Left ventricle myocardium inferior (tissue), 1 donor: ENCODE results near the gene TBC1D3B. TPM values are rescaled to one million over a fixed set of nuclear protein-coding genes. Genes with fewer than 3 reads are reported as not detected.
A peak's percentile ranks its signal among the peaks of the same experiment; 100 is the strongest.

Source experiments
- DNase-seq: peaks from one replicate; pipeline ENCODE4 v3.0.0-alpha.2; 2020
- H3K27ac ChIP-seq: fragments of 200-600 bp; replicated peaks from 2 replicates; pipeline ENCODE4 v1.8.0; 2021
- H3K27me3 ChIP-seq: fragments of 200-600 bp; 2 replicates; pipeline ENCODE4 v1.8.0; 2021; ENCODE audit warnings: low read depth
- H3K36me3 ChIP-seq: fragments of 200-600 bp; 2 replicates; pipeline ENCODE4 v1.8.0; 2021
- H3K4me1 ChIP-seq: fragments of 200-600 bp; 2 replicates; pipeline ENCODE4 v1.8.0; 2021
- H3K4me3 ChIP-seq: fragments of 200-600 bp; 2 replicates; pipeline ENCODE4 v1.8.0; 2021; ENCODE audit warnings: mild to moderate bottlenecking, moderate library complexity
- H3K9me3 ChIP-seq: fragments of 200-600 bp; replicated peaks from 2 replicates; pipeline ENCODE4 v1.8.0; 2021
- intact Hi-C: fragments of 100-400 bp; cut with micrococcal nuclease; formaldehyde crosslinking; loops from one replicate; pipeline ENCODE4 v1.11.0; 2022
- total RNA-seq: library from RNA; stranded (reverse); fragmentation: NEBNext Ultra II Directional; extraction: Animal tissue kit (Norgen Biotek cat#: 25700); gene quantifications from one replicate; pipeline ENCODE4 v1.2.1, GENCODE V29; 2021
- TF ChIP-seq, protein P1 (sequence below): fragments of 200-600 bp; IDR thresholded peaks from 2 replicates; pipeline ENCODE4 v1.8.0; 2021; ENCODE audit warnings: antibody characterized with exemption, mild to moderate bottlenecking, borderline replicate concordance
- donor health status: DM: no; HTN: yes; CAD: no; lungs with severe emphysema.

The TBC1D3B gene
- total RNA-seq, 1 donor from 2014 or later, result 3.4 TPM

GRCh38 chr17:36151891-36152638 is 24.4 kb downstream of the TBC1D3B start:
- Histone ChIP-seq H3K4me3 (no peak overlapping the region), H3K27ac (no peak overlapping the region), H3K4me1 (no peaks in the 10 kb centered on the region), H3K27me3 (peaks cover 66% of the 10 kb centered on the region), H3K36me3 (no peaks in the 10 kb centered on the region), H3K9me3 (no peaks in the 10 kb centered on the region)
- no peak for DNase-seq
- intact Hi-C loops, result no loop called here
- TF ChIP-seq, protein P1, sequence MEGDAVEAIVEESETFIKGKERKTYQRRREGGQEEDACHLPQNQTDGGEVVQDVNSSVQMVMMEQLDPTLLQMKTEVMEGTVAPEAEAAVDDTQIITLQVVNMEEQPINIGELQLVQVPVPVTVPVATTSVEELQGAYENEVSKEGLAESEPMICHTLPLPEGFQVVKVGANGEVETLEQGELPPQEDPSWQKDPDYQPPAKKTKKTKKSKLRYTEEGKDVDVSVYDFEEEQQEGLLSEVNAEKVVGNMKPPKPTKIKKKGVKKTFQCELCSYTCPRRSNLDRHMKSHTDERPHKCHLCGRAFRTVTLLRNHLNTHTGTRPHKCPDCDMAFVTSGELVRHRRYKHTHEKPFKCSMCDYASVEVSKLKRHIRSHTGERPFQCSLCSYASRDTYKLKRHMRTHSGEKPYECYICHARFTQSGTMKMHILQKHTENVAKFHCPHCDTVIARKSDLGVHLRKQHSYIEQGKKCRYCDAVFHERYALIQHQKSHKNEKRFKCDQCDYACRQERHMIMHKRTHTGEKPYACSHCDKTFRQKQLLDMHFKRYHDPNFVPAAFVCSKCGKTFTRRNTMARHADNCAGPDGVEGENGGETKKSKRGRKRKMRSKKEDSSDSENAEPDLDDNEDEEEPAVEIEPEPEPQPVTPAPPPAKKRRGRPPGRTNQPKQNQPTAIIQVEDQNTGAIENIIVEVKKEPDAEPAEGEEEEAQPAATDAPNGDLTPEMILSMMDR, result no peak

GRCh38 chr17:36149296-36149820 is 27.1 kb downstream of the TBC1D3B start:
- H3K36me3 ChIP-seq, result no peaks in the 10 kb centered on the region
- peak; percentile 21 for DNase-seq
- TF ChIP-seq, protein P1, result no peak
- H3K4me3 ChIP-seq, result peak overlapping the region; percentile 19
- intact Hi-C loops, result no loop called here
- peak overlapping the region; percentile 1 for H3K27ac ChIP-seq
- no peaks in the 10 kb centered on the region for H3K9me3 ChIP-seq
- H3K27me3 ChIP-seq, result peaks cover 45% of the 10 kb centered on the region
- no peaks in the 10 kb centered on the region for H3K4me1 ChIP-seq

DNA sequence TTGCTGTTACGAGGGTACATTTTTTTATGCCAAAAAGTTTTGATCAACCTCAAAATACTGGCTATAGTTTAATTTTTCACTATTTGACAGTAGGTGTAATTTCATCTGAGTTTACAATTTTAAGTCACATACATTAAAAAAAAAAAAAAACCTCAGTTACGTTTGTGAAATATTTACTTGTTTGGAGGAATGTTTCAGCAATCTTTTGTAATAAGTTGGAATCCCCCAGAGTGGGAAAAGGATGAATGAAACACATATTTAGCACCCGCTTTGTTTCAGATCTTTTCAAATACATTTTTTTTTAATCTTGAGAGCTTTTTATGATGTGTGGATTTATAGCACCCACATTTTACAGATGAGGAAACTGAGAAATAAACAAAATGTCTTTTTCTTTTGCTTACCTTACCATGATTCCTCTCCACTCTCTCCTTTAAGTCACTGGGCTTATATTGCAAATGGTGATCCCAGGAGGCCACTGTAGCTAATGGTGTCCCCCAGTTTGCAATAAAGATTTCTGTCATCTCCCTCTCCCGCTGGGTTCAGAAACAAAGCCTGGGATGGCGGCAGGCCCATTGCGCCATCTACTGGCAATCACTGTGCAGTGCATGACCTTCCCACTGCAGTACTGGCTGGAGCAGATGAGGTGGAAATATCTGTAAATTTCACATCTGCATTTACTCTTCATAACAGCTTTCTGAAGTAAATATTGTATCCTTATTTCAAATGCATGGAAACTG is 27.7 kb downstream of the TBC1D3B start:
- TF ChIP-seq, protein P1, result peak; percentile 98
- H3K4me1 ChIP-seq, result no peaks in the 10 kb centered on the region

GRCh38 chr17:36147601-36148000 is 28.8 kb downstream of the TBC1D3B start:
- DNase-seq, result no peak
- Histone ChIP-seq H3K9me3 (no peaks in the 10 kb centered on the region), H3K4me3 (no peak overlapping the region), H3K27ac (no peak overlapping the region), H3K36me3 (no peaks in the 10 kb centered on the region), H3K4me1 (no peaks in the 10 kb centered on the region), H3K27me3 (peaks cover 28% of the 10 kb centered on the region)
- intact Hi-C loops, result no loop called here
- TF ChIP-seq, protein P1, result no peak

More for the DNA sequence above, 27.7 kb downstream of the TBC1D3B start:
- DNase-seq, result peak; percentile 65
- Histone ChIP-seq H3K27ac (peak overlapping the region; percentile 1), H3K36me3 (no peaks in the 10 kb centered on the region), H3K27me3 (peaks cover 39% of the 10 kb centered on the region), H3K9me3 (no peaks in the 10 kb centered on the region), H3K4me3 (peak overlapping the region; percentile 19)
- intact Hi-C loops, result no loop called here

DNA sequence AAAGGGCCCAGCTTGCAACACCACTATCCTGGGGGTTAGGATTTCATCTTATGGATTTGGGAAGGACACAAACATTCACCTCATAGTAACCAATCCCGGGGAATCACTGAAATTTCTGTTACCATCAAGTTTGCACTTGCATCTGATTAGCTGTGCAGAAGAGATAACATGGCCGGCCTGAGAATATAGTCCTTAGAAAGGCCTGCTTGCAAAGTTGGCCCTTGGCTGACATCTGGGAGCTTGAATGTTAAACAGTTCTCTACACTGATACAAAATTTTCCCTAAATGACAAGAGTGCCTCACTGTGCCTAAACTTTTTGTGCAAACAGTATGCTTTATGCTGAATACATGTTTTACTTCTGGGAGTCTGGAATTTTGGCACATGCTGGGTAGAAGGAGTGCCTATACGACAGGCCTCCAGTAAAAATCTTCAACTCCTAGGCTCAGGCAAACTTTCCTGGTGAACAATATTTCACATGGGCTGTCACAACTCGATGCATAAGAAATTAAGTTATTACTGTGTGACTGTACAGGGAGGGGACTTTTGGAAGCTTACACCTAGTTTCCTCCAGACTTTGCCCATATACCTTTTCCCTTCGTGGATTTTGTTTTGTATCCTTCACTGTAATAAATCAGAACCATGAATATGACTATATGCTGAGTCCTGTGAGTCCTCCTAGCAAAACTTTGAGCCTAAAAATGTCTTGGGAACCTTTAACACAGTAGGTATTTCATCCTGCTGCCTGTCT is 31.3 kb downstream of the TBC1D3B start:
- intact Hi-C loops, result loop anchor here (5.0 kb wide), 1 partner anchor 178 kb away; no protein-coding TSS in a partner anchor
- Histone ChIP-seq H3K4me3 (no peak overlapping the region), H3K36me3 (no peaks in the 10 kb centered on the region), H3K9me3 (no peaks in the 10 kb centered on the region), H3K27ac (no peak overlapping the region), H3K4me1 (no peaks in the 10 kb centered on the region), H3K27me3 (peaks cover 15% of the 10 kb centered on the region)
- DNase-seq, result no peak
- TF ChIP-seq, protein P1, result no peak
